ENCODE measurements around the gene CD52. TPM values are rescaled to one million over a fixed set of nuclear protein-coding genes. Genes with fewer than 3 reads are reported as not detected.

The CD52 gene
- total and polyA plus RNA-seq, 4 donors = 6.8 to 600 (median 320) TPM

DNA sequence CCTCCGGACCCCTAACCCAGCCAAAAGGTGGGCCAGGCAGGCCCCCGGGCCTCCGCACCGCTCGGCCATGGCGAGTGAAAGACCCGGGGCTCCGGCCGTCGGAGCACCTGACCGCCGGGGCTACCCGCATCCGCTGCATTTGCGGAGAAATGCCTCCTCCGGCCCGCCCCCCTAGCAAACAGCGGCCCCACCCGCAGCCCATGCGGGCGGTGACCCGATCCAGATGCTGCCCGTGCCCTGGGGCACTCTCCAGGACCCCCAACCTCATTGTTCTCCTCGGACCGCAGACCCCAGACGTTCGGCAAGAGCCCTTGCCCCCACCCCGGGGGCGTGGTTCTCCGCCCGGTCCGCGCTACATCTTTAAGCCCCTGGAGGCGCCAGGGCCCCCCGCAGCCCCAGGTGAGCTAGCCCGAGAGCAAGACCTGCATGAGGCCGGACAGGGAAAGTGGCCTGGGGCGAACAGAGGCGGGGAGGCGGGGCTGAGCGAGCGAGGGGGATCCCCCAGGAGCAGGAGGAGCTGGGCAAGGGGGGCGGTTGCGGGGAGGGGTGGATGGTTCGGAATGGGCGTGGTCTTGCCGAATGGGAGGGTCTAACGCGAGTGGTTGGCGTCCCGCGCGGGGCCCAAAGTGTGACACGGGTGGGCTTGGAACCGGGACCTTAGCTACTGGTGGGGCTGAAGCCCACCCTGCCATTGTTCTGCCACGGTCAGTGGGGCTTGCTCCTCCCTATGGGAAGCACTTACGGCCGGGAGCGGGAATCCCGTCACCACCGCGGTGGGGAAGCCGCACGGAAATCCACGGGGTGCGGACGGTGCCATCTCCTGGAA lies 42.4 kb downstream of the CD52 start:
- ATAC-seq (ENCODE audit: insufficient read depth, low FRiP score) = no peak
- H3K4me3 ChIP-seq = no peak overlapping the region
- no peaks in the 10 kb centered on the region for H3K9me3 ChIP-seq (ENCODE audit: control insufficient read depth in 4 of 4, insufficient read depth in 3 of 4, low read length in 3 of 4)
- TF ChIP-seq, protein P1, sequence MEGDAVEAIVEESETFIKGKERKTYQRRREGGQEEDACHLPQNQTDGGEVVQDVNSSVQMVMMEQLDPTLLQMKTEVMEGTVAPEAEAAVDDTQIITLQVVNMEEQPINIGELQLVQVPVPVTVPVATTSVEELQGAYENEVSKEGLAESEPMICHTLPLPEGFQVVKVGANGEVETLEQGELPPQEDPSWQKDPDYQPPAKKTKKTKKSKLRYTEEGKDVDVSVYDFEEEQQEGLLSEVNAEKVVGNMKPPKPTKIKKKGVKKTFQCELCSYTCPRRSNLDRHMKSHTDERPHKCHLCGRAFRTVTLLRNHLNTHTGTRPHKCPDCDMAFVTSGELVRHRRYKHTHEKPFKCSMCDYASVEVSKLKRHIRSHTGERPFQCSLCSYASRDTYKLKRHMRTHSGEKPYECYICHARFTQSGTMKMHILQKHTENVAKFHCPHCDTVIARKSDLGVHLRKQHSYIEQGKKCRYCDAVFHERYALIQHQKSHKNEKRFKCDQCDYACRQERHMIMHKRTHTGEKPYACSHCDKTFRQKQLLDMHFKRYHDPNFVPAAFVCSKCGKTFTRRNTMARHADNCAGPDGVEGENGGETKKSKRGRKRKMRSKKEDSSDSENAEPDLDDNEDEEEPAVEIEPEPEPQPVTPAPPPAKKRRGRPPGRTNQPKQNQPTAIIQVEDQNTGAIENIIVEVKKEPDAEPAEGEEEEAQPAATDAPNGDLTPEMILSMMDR (IDR thresholded peaks at IDR 0.05; ENCODE audit: control extremely low read depth, extremely low read depth) = no peak
- H3K36me3 ChIP-seq (ENCODE audit: control insufficient read depth in 4 of 4, insufficient read depth in 4 of 4, low read length in 4 of 4) = no peaks in the 10 kb centered on the region
- peak overlapping the region in 1 of 2 donors; percentile 20 for H3K9ac ChIP-seq (ENCODE audit: insufficient read depth in 1 of 2, low read length in 2 of 2)
- WGBS, 2 donors = 3% methylated on average over 64 to 67 of the region's 67 CpGs
- peaks cover 11 to 38% (median 28%) of the 10 kb centered on the region in 3 donors for H3K27me3 ChIP-seq (ENCODE audit: control insufficient read depth in 3 of 3, insufficient read depth in 3 of 3, low read length in 2 of 3)
- H3K4me1 ChIP-seq (ENCODE audit: control insufficient read depth in 5 of 5, insufficient read depth in 5 of 5, low read length in 5 of 5) = peaks cover 0 to 6% (median 0%) of the 10 kb centered on the region in 5 donors
- DNase-seq = no peak
- no peak overlapping the region for H3K27ac ChIP-seq (ENCODE audit: low read depth in 1 of 2, low read length in 1 of 2)

DNA sequence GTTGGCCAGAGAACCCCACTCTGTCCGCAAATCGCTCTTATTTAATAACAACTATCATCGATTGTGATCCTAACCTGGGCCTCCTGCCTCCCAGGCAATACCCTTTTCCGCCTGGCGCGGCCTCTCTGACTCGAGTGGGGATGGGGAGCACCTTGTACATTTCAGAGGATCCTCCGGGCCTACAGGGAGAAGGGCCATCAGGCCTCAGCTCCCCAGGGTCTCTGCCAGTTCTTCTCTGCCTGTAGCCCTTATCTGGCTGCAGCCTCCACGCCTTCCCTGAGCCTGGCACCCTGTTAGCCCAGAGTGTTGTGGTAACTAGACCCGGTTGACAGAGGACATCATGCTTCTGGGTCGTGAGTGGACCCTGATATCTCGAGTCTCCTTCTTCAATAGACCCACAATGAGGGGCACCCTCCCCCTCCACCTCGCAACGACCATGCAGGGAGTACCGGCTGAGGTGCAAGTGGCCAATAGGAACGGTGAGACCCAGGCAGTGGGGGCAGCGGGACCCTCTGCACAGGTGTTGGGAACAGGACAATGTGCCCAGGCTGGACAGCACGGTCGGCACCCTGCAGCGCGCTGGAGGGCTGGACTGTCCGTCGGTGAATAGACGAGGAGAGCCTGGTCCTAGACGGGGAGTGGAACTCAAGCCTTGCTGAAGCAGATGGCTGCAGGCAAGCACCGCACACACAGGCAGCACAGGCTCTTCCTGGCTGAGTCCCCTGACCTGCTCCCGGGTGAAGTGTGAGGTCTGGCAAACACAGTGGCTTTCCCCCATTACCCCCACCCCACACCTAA lies 43.2 kb downstream of the CD52 start:
- Histone ChIP-seq H3K27me3 (ENCODE audit: control insufficient read depth in 3 of 3, insufficient read depth in 3 of 3, low read length in 2 of 3) (peaks cover 11 to 38% (median 28%) of the 10 kb centered on the region in 3 donors), H3K9ac (ENCODE audit: insufficient read depth in 1 of 2, low read length in 2 of 2) (no peak overlapping the region), H3K4me3 (no peak overlapping the region), H3K27ac (ENCODE audit: low read depth in 1 of 2, low read length in 1 of 2) (no peak overlapping the region), H3K4me1 (ENCODE audit: control insufficient read depth in 5 of 5, insufficient read depth in 5 of 5, low read length in 5 of 5) (peaks cover 0 to 6% (median 0%) of the 10 kb centered on the region in 5 donors), H3K36me3 (ENCODE audit: control insufficient read depth in 4 of 4, insufficient read depth in 4 of 4, low read length in 4 of 4) (no peaks in the 10 kb centered on the region), H3K9me3 (ENCODE audit: control insufficient read depth in 4 of 4, insufficient read depth in 3 of 4, low read length in 3 of 4) (no peaks in the 10 kb centered on the region)
- ATAC-seq (ENCODE audit: insufficient read depth, low FRiP score) = no peak
- TF ChIP-seq, protein P1 (IDR thresholded peaks at IDR 0.05; ENCODE audit: control extremely low read depth, extremely low read depth) = no peak
- 58 to 69% methylated on average over 27 of the region's 27 CpGs for WGBS, 2 donors
- no peak for DNase-seq

DNA sequence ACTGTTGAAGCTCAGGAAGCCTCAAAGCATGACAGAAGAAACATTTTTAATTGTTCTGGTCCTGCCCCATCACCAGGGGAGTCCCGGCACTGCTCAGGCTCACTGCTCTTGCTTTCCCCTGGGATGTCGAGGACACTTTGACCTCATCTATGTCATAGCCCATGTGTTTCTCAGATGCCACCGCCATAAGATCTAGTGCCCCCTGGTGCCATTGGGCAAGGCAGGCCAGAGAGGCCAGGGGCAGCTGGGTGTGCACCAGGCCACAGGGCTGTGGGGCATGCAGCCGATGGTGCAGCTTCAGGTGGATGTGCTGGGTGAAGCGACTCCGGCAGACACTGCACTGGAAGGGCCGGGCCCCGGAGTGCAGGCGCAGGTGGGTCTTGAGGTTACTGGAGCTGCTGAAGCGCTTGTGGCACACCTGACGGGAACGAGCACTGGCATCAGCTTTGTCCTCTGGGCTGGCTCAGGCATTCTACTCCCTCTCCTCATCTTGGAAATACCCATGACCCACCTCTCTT lies 43.9 kb downstream of the CD52 start:
- no peaks in the 10 kb centered on the region for H3K36me3 ChIP-seq (ENCODE audit: control insufficient read depth in 4 of 4, insufficient read depth in 4 of 4, low read length in 4 of 4)
- no peak overlapping the region for H3K4me3 ChIP-seq
- H3K9ac ChIP-seq (ENCODE audit: insufficient read depth in 1 of 2, low read length in 2 of 2) = no peak overlapping the region
- TF ChIP-seq, protein P1 (IDR thresholded peaks at IDR 0.05; ENCODE audit: control extremely low read depth, extremely low read depth) = no peak
- H3K27ac ChIP-seq (ENCODE audit: low read depth in 1 of 2, low read length in 1 of 2) = no peak overlapping the region
- peaks cover 0 to 6% (median 0%) of the 10 kb centered on the region in 5 donors for H3K4me1 ChIP-seq (ENCODE audit: control insufficient read depth in 5 of 5, insufficient read depth in 5 of 5, low read length in 5 of 5)
- DNase-seq (no peak), ATAC-seq (ENCODE audit: insufficient read depth, low FRiP score) (no peak)
- H3K9me3 ChIP-seq (ENCODE audit: control insufficient read depth in 4 of 4, insufficient read depth in 3 of 4, low read length in 3 of 4) = no peaks in the 10 kb centered on the region
- WGBS, 2 donors = 86 to 92% methylated on average over 12 of the region's 12 CpGs
- peaks cover 11 to 38% (median 26%) of the 10 kb centered on the region in 3 donors for H3K27me3 ChIP-seq (ENCODE audit: control insufficient read depth in 3 of 3, insufficient read depth in 3 of 3, low read length in 2 of 3)
